HG02870 (cell line): ENCODE data around the gene SPEF1.

ENCODE experiments used
- ATAC-seq: cut with Tn5 transposase; IDR thresholded peaks from one replicate; pipeline ENCODE4 v1.9.1; 2021; ENCODE audit warnings: mild to moderate bottlenecking, moderate library complexity; ENCODE audit not compliant: unreplicated experiment

Gene SPEF1

GRCh38 chr20:3733119-3733995 lies 47.9 kb downstream of the SPEF1 start:
- ATAC-seq = no peak

GRCh38 chr20:3732327-3733118 lies 48.7 kb downstream of the SPEF1 start, which contains the start of gene HSPA12B:
Gene HSPA12B (plus strand): TSS chr20:3732685. CDS start chr20:3738675, 5,990 bp downstream.
- ATAC-seq = no peak

GRCh38 chr20:3731944-3732326 lies 49.3 kb downstream of the SPEF1 start:
- no peak for ATAC-seq

GRCh38 chr20:3730803-3731672 lies 50.2 kb downstream of the SPEF1 start:
- ATAC-seq = no peak

GRCh38 chr20:3729811-3730540 lies 51.3 kb downstream of the SPEF1 start:
- no peak for ATAC-seq

- ATAC-seq = no peak
Observed at GRCh38 chr20:3729378-3729777, 51.9 kb downstream of the SPEF1 start.

GRCh38 chr20:3728876-3729275 lies 52.4 kb downstream of the SPEF1 start:
- no peak for ATAC-seq

GRCh38 chr20:3728354-3728753 lies 52.9 kb downstream of the SPEF1 start:
- ATAC-seq = no peak
